Tibial nerve (tissue), 4 donors: ENCODE data around the gene SPATA17.

Experiments
- EP300 ChIP-seq, 2 donors: sonication (generic); formaldehyde crosslinking; IDR thresholded peaks; one replicate each; pipeline ENCODE4 v1.6.1; 2017; ENCODE audit warnings: antibody characterized with exemption in 2 of 2, mild to moderate bottlenecking in 1 of 2
- POLR2A ChIP-seq, 2 donors: fragments of 450-650 bp; IDR thresholded peaks; one replicate each; pipeline ENCODE4 v1.6.1; 2017; ENCODE audit warnings: antibody characterized with exemption in 2 of 2, mild to moderate bottlenecking in 2 of 2, moderate library complexity in 2 of 2
- TF ChIP-seq, protein P1 (sequence below), 5 experiments: fragments of 200-600 bp in 3 of 5; fragments of 450-650 bp in 2 of 5; sonication (generic) in 3 of 5; IDR thresholded peaks; one replicate each; pipeline ENCODE4 v1.5.1; 2016 to 2019; ENCODE audit warnings: antibody characterized with exemption in 5 of 5, mild to moderate bottlenecking in 3 of 5, moderate library complexity in 2 of 5

DNA sequence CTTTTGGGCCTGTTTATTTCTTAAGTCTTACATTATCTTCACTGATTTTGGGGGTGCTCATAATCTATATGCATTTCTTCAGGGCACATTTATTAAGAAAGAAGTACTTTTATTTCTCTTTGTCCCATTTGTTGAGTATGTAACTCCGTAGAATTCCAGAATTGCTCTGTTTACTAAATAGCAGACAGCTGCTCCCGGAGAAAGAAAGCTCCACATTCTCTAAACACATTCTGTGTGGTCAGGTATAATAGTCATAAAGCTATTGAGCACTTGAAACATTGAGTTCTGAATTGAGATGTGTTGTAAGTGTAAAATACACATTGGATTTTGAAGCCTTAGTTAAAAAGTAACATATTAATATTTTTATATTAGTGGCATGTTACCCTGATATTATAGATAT, 206.5 kb downstream of the SPATA17 start:
- TF ChIP-seq, protein P1, sequence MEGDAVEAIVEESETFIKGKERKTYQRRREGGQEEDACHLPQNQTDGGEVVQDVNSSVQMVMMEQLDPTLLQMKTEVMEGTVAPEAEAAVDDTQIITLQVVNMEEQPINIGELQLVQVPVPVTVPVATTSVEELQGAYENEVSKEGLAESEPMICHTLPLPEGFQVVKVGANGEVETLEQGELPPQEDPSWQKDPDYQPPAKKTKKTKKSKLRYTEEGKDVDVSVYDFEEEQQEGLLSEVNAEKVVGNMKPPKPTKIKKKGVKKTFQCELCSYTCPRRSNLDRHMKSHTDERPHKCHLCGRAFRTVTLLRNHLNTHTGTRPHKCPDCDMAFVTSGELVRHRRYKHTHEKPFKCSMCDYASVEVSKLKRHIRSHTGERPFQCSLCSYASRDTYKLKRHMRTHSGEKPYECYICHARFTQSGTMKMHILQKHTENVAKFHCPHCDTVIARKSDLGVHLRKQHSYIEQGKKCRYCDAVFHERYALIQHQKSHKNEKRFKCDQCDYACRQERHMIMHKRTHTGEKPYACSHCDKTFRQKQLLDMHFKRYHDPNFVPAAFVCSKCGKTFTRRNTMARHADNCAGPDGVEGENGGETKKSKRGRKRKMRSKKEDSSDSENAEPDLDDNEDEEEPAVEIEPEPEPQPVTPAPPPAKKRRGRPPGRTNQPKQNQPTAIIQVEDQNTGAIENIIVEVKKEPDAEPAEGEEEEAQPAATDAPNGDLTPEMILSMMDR (IDR thresholded peaks at IDR 0.05), result no peak
- TF ChIP-seq POLR2A (IDR thresholded peaks at IDR 0.05) (no peak), EP300 (IDR thresholded peaks at IDR 0.05) (no peak)
